ENCODE results near the gene COG7. TPM values are rescaled to one million over a fixed set of nuclear protein-coding genes. Genes with fewer than 3 reads are reported as not detected.
"Not testable (repeated sequence)": the region's sequence is repeated elsewhere in the genome, so short reads cannot be mapped to it uniquely, and the experiment has no call there.

COG7 gene
- total RNA-seq, 3 donors from 2014 or later = 25.4 to 40.5 (median 32.6) TPM

DNA sequence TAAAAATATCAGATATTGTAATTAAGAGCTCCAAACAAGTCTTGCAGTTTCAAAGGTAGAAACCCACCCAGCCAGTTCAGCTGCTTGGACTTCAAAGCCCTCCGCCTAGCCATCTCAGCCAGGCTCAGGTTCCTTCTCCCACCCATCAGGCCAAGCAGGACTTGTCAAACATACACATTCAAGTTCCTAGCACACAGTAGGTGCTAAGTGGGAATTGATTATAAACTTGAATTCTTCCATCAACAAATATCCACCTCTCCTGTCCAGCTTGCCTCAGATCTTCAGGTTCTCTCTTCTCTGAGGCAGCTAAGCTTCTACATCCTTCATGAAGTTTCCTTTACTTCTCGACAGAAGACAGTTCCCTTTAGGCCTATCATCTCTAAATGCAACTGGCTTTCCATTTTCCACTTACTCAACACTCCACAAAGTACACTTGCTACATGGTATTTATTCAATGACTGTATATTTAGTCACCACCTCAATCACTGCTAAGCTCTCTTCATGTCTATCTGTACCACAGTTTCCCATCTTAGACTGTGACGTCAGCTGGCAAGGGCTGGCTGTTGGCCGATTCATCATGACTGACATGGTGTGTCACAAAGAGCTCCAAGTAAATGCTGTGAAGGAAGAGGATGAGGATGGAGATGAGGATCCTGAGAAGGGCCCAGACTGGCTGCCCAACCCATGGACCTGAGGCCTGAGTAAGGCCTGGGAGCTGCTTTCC is 13.3 kb upstream of the COG7 start:
- intact Hi-C loops (cut with DNase I, micrococcal nuclease) = no loop called here
- Histone ChIP-seq H3K36me3 (ENCODE audit: low read depth) (peaks cover 3% of the 10 kb centered on the region), H3K9me3 (no peaks in the 10 kb centered on the region), H3K4me3 (no peak overlapping the region), H3K4me1 (ENCODE audit: low read depth) (no peaks in the 10 kb centered on the region)
- no peak for ATAC-seq
- DNase-seq = no peak
- no peak for TF ChIP-seq CTCF (IDR thresholded peaks at IDR 0.05)

GRCh38 chr16:23465179-23465578 is 12.2 kb upstream of the COG7 start:
- DNase-seq = no peak
- no peak for TF ChIP-seq CTCF (IDR thresholded peaks at IDR 0.05)
- peaks cover 3% of the 10 kb centered on the region for H3K36me3 ChIP-seq (ENCODE audit: low read depth)
- H3K9me3 ChIP-seq = no peaks in the 10 kb centered on the region
- no peak overlapping the region for H3K4me3 ChIP-seq
- ATAC-seq = no peak
- intact Hi-C loops (cut with DNase I, micrococcal nuclease) = no loop called here
- H3K4me1 ChIP-seq (ENCODE audit: low read depth) = no peaks in the 10 kb centered on the region

- DNase-seq (no peak), ATAC-seq (no peak)
- Histone ChIP-seq H3K36me3 (ENCODE audit: low read depth) (peaks cover 3% of the 10 kb centered on the region), H3K4me1 (ENCODE audit: low read depth) (no peaks in the 10 kb centered on the region), H3K9me3 (no peaks in the 10 kb centered on the region), H3K4me3 (no peak overlapping the region)
- intact Hi-C loops (cut with DNase I, micrococcal nuclease) = no loop called here
- no peak for TF ChIP-seq CTCF (IDR thresholded peaks at IDR 0.05)
Observed at GRCh38 chr16:23464196-23464595, 11.2 kb upstream of the COG7 start.

GRCh38 chr16:23462994-23463393 is 10.0 kb upstream of the COG7 start:
- peak; percentile 79 to 80 (median 79) for DNase-seq
- H3K9me3 ChIP-seq; H3K4me3 ChIP-seq; H3K4me1 ChIP-seq (ENCODE audit: low read depth); H3K36me3 ChIP-seq (ENCODE audit: low read depth); intact Hi-C loops (cut with DNase I, micrococcal nuclease): not testable (repeated sequence)
- ATAC-seq = peak; percentile 81

- no peak for DNase-seq
- intact Hi-C loops (cut with DNase I, micrococcal nuclease) = no loop called here
Observed at GRCh38 chr16:23453338-23454052, 506 bp upstream of the COG7 start.

More at GRCh38 chr16:23453338-23454052, 506 bp upstream of the COG7 start:
- Histone ChIP-seq H3K4me1 (ENCODE audit: low read depth) (peaks cover 28% of the 10 kb centered on the region), H3K4me3 (peak overlapping the region; percentile 76), H3K9me3 (no peaks in the 10 kb centered on the region), H3K36me3 (ENCODE audit: low read depth) (no peaks in the 10 kb centered on the region)
- no peak for TF ChIP-seq CTCF (IDR thresholded peaks at IDR 0.05)
- ATAC-seq = peak; percentile 4

Measured in mucosa of descending colon (tissue), 3 donors.